ENCODE measurements around the gene GCNT3. TPM values are rescaled to one million over a fixed set of nuclear protein-coding genes. Genes with fewer than 3 reads are reported as not detected.

Gene GCNT3
- total RNA-seq, 4 donors from 2014 or later, result 2.3 TPM; not detected in 3

DNA sequence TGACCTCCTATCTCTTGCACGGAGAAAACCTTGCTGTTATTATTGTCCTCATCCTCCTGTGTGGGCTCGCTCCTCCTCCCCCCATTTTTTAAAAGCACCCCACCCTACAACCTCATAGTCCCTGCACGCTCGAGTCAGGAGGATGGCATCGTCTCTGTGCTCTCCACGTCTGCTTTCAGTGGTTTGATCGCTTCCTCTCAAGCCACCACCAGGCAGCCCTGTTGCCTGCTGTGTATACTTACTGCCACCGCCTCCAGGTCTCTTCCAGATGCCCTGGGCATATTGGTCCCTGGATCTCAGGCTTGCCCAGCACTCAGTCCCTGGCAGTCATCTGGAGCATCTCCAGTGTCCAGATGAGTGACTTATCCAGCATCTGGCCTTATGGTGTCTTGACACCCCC, 42.1 kb upstream of the GCNT3 start:
- Histone ChIP-seq H3K9me3 (peaks cover 0 to 22% (median 0%) of the 10 kb centered on the region in 3 donors), H3K27ac (no peak overlapping the region), H3K4me3 (no peak overlapping the region), H3K4me1 (no peaks in the 10 kb centered on the region), H3K27me3 (no peaks in the 10 kb centered on the region), H3K36me3 (no peaks in the 10 kb centered on the region)
- TF ChIP-seq POLR2A (IDR thresholded peaks at IDR 0.05) (no peak), EP300 (IDR thresholded peaks at IDR 0.05) (no peak), POLR2AphosphoS5 (IDR thresholded peaks at IDR 0.05) (no peak)
- TF ChIP-seq, protein P1, sequence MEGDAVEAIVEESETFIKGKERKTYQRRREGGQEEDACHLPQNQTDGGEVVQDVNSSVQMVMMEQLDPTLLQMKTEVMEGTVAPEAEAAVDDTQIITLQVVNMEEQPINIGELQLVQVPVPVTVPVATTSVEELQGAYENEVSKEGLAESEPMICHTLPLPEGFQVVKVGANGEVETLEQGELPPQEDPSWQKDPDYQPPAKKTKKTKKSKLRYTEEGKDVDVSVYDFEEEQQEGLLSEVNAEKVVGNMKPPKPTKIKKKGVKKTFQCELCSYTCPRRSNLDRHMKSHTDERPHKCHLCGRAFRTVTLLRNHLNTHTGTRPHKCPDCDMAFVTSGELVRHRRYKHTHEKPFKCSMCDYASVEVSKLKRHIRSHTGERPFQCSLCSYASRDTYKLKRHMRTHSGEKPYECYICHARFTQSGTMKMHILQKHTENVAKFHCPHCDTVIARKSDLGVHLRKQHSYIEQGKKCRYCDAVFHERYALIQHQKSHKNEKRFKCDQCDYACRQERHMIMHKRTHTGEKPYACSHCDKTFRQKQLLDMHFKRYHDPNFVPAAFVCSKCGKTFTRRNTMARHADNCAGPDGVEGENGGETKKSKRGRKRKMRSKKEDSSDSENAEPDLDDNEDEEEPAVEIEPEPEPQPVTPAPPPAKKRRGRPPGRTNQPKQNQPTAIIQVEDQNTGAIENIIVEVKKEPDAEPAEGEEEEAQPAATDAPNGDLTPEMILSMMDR (IDR thresholded peaks at IDR 0.05), result no peak
- ATAC-seq, result no peak
- WGBS, 2 donors (ENCODE audit: low coverage in 1 of 2), result 79% methylated on average over 8 of the region's 8 CpGs; no CpG with 5 or more reads in 1 of the 2 donors

DNA sequence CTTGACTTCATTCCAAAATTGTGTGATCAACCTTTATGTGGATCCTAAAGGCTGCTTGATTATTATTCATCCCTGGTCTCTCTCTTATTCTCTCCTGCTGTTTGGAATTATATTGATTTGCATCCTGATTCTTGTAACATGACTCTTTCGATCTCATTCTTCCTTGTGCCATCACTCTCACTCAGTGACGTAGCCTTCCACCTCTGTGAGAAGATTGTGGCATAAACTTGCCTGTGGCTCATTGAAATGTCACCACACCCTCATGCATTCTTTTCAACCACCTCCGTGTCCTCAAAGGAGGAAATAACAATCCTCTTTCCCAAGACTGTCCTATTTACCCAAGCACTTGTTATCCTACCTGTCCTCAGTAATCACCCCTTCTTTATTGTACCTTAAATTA, 41.3 kb upstream of the GCNT3 start:
- no peaks in the 10 kb centered on the region for H3K36me3 ChIP-seq
- WGBS, 2 donors (ENCODE audit: low coverage in 1 of 2), result 66 to 73% methylated on average over 3 of the region's 3 CpGs
- no peak for ATAC-seq
- no peak overlapping the region for H3K4me3 ChIP-seq
- TF ChIP-seq, protein P1 (IDR thresholded peaks at IDR 0.05), result no peak
- TF ChIP-seq POLR2A (IDR thresholded peaks at IDR 0.05), result no peak
- no peak overlapping the region for H3K27ac ChIP-seq
- no peaks in the 10 kb centered on the region for H3K4me1 ChIP-seq
- no peaks in the 10 kb centered on the region for H3K27me3 ChIP-seq
- H3K9me3 ChIP-seq, result peaks cover 0 to 14% (median 0%) of the 10 kb centered on the region in 3 donors

DNA sequence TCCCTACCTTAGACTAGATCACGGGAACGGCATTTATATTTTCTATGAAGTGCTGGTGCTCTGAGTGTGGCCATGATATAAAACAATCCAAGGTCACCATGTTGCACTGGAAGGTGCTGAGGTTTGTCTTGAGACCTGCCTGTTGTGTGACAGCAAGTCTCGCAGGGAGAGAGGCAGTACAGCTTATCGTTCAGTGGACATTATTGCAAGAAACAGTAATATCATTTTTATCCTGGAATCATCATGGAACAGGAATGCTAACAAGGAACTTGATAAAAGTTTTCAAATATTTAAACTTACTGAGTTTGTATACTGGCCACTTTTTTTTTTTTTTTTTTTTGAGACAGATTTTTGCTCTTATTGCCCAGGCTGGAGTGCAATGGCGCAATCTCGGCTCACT, 40.0 kb upstream of the GCNT3 start:
- H3K4me3 ChIP-seq, result no peak overlapping the region
- H3K4me1 ChIP-seq, result no peaks in the 10 kb centered on the region
- no peaks in the 10 kb centered on the region for H3K27me3 ChIP-seq
- TF ChIP-seq, protein P1 (IDR thresholded peaks at IDR 0.05), result no peak
- TF ChIP-seq EP300 (IDR thresholded peaks at IDR 0.05) (no peak), POLR2AphosphoS5 (IDR thresholded peaks at IDR 0.05) (no peak), POLR2A (IDR thresholded peaks at IDR 0.05) (no peak)
- peaks cover 0 to 2% (median 0%) of the 10 kb centered on the region in 3 donors for H3K9me3 ChIP-seq
- no peak overlapping the region for H3K27ac ChIP-seq
- 93 to 96% methylated on average over 3 to 6 of the region's 6 CpGs for WGBS, 2 donors (ENCODE audit: low coverage in 1 of 2)
- no peak for ATAC-seq
- no peaks in the 10 kb centered on the region for H3K36me3 ChIP-seq

DNA sequence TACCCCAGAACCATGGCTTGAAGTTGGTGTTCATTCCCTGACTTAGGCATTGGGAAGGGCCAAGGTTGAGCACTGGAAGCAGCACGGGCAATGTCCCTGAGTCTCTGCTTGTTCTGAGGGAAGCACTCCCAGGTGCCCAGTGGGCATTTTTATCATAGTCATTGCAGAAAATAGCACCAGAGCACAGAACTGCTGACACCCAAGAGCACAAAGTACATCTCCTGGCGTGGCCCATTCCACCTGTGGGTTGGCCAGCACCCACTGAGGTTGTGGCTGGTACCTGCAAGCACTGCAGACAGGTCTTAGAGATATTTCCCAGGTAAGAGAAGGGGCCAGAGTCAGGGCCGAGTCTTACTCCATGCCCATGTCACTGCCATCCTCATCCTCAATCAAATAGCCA, 28.5 kb upstream of the GCNT3 start:
- no peaks in the 10 kb centered on the region for H3K36me3 ChIP-seq
- no peaks in the 10 kb centered on the region for H3K4me1 ChIP-seq
- no peak for ATAC-seq
- H3K27me3 ChIP-seq, result peaks cover 11% of the 10 kb centered on the region
- TF ChIP-seq, protein P1 (IDR thresholded peaks at IDR 0.05), result no peak
- TF ChIP-seq EP300 (IDR thresholded peaks at IDR 0.05), result no peak
- no peak for TF ChIP-seq POLR2AphosphoS5 (IDR thresholded peaks at IDR 0.05)
- no peak for TF ChIP-seq POLR2A (IDR thresholded peaks at IDR 0.05)
- H3K27ac ChIP-seq, result no peak overlapping the region
- WGBS, 2 donors (ENCODE audit: low coverage in 1 of 2), result 56 to 80% methylated on average over 1 to 2 of the region's 3 CpGs
- H3K4me3 ChIP-seq, result no peak overlapping the region
- no peaks in the 10 kb centered on the region for H3K9me3 ChIP-seq

DNA sequence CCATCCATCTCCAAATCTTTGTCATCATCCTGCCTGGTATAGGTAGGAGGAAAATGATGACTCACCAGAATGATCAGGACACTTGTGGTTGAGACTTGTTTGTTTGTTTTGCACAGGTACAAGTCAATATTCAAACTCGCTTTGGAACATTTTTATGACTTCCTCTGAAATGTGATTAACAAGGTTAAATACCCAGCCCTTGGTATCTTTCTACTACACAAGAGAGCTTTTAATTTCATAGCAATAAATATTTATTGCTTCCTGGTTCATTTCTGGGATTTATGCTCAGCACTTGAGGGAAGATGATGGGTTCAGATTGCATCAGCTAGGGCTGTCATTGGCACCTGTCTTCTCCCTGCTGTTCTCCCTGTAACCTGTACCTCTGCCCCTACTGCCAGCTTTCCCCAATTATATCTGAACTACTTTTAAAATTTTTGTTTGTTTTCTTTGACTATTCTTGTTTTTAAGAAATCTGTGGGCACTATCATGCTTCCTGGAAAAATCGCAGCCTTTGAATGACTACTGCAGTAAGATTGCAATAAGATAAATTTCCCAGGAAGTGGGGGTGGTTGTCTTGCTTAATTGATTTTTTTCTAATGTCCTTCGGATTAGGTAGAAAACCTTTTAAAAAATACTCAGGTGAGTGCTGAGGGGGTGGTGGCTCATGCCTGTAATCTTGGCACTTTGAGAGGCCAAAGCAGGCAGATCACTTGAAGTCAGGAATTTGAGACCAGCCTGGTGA, 24.3 kb upstream of the GCNT3 start:
- Histone ChIP-seq H3K36me3 (no peaks in the 10 kb centered on the region), H3K4me1 (no peaks in the 10 kb centered on the region), H3K27me3 (peaks cover 22% of the 10 kb centered on the region), H3K4me3 (no peak overlapping the region), H3K27ac (no peak overlapping the region), H3K9me3 (no peaks in the 10 kb centered on the region)
- TF ChIP-seq, protein P1 (IDR thresholded peaks at IDR 0.05), result no peak
- TF ChIP-seq POLR2AphosphoS5 (IDR thresholded peaks at IDR 0.05) (no peak), EP300 (IDR thresholded peaks at IDR 0.05) (no peak), POLR2A (IDR thresholded peaks at IDR 0.05) (no peak)
- WGBS, 2 donors (ENCODE audit: low coverage in 1 of 2), result 58 to 65% methylated on average over 2 to 3 of the region's 3 CpGs
- no peak for ATAC-seq

All from gastroesophageal sphincter (tissue), 4 donors.